ENCODE results near the gene LAPTM4A.

- TF ChIP-seq, protein P1, sequence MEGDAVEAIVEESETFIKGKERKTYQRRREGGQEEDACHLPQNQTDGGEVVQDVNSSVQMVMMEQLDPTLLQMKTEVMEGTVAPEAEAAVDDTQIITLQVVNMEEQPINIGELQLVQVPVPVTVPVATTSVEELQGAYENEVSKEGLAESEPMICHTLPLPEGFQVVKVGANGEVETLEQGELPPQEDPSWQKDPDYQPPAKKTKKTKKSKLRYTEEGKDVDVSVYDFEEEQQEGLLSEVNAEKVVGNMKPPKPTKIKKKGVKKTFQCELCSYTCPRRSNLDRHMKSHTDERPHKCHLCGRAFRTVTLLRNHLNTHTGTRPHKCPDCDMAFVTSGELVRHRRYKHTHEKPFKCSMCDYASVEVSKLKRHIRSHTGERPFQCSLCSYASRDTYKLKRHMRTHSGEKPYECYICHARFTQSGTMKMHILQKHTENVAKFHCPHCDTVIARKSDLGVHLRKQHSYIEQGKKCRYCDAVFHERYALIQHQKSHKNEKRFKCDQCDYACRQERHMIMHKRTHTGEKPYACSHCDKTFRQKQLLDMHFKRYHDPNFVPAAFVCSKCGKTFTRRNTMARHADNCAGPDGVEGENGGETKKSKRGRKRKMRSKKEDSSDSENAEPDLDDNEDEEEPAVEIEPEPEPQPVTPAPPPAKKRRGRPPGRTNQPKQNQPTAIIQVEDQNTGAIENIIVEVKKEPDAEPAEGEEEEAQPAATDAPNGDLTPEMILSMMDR (conservative IDR thresholded peaks at IDR 0.05; ENCODE audit: low read depth, low read length) = no peak
- TF ChIP-seq POLR2A (IDR thresholded peaks at IDR 0.05; ENCODE audit: low read depth, low read length) = no peak
Observed at GRCh38 chr2:20027260-20027677, 24.2 kb downstream of the LAPTM4A start.
